Mesothelial cell of epicardium (in vitro differentiated cells): ENCODE measurements around the gene GPC6. TPM values are rescaled to one million over a fixed set of nuclear protein-coding genes. Genes with fewer than 3 reads are reported as not detected.

Source experiments
- DNase-seq, 2 experiments: peaks; one replicate each; pipeline ENCODE4 v3.0.0; 2021; ENCODE audit warnings: low spot score in 2 of 2; ENCODE audit not compliant: unreplicated experiment in 2 of 2
- H3K27ac Mint-ChIP-seq: 2 replicates; pipeline ENCODE4 v1.8.0; 2021; ENCODE audit warnings: mixed read lengths
- H3K27me3 Mint-ChIP-seq: 2 replicates; pipeline ENCODE4 v1.8.0; 2021; ENCODE audit warnings: low read depth, mixed read lengths
- H3K36me3 Mint-ChIP-seq: 2 replicates; pipeline ENCODE4 v1.8.0; 2021; ENCODE audit warnings: mixed read lengths
- H3K4me1 Mint-ChIP-seq: 2 replicates; pipeline ENCODE4 v1.8.0; 2021; ENCODE audit warnings: mixed read lengths
- H3K4me3 Mint-ChIP-seq: 2 replicates; pipeline ENCODE4 v1.8.0; 2021; ENCODE audit warnings: mild to moderate bottlenecking, moderate library complexity, mixed read lengths
- H3K9me3 Mint-ChIP-seq: 2 replicates; pipeline ENCODE4 v1.8.0; 2021; ENCODE audit warnings: mixed read lengths
- CTCF ChIP-seq: fragments of 200-600 bp; sonication (generic); IDR thresholded peaks from one replicate; pipeline ENCODE4 v1.5.0; 2021; ENCODE audit warnings: antibody characterized with exemption; ENCODE audit not compliant: unreplicated experiment
- total RNA-seq: library from RNA; stranded (reverse); gene quantifications from 3 replicates; pipeline ENCODE4 v1.2.1, GENCODE V29; 2021

The GPC6 gene
- total RNA-seq, 1 donor from 2014 or later, result 112 TPM

GRCh38 chr13:93811738-93812112 is 585.1 kb downstream of the GPC6 start:
- no peaks in the 10 kb centered on the region for H3K9me3 Mint-ChIP-seq
- no peaks in the 10 kb centered on the region for H3K27me3 Mint-ChIP-seq
- no peak overlapping the region for H3K4me3 Mint-ChIP-seq
- H3K36me3 Mint-ChIP-seq, result no peaks in the 10 kb centered on the region
- TF ChIP-seq CTCF, result no peak
- no peak for DNase-seq
- no peak overlapping the region for H3K27ac Mint-ChIP-seq
- peaks cover 18% of the 10 kb centered on the region for H3K4me1 Mint-ChIP-seq

GRCh38 chr13:93814658-93815057 is 588.1 kb downstream of the GPC6 start:
- no peaks in the 10 kb centered on the region for H3K27me3 Mint-ChIP-seq
- no peak for TF ChIP-seq CTCF

GRCh38 chr13:93818345-93818744 is 591.7 kb downstream of the GPC6 start:
- peaks cover 18% of the 10 kb centered on the region for H3K4me1 Mint-ChIP-seq
- H3K27me3 Mint-ChIP-seq, result no peaks in the 10 kb centered on the region
- no peaks in the 10 kb centered on the region for H3K36me3 Mint-ChIP-seq
- no peak for DNase-seq
- no peak overlapping the region for H3K4me3 Mint-ChIP-seq
- no peaks in the 10 kb centered on the region for H3K9me3 Mint-ChIP-seq
- TF ChIP-seq CTCF, result no peak
- H3K27ac Mint-ChIP-seq, result no peak overlapping the region

More at GRCh38 chr13:93814658-93815057, 588.1 kb downstream of the GPC6 start:
- Mint-ChIP-seq H3K9me3 (no peaks in the 10 kb centered on the region), H3K4me3 (no peak overlapping the region), H3K27ac (no peak overlapping the region), H3K4me1 (peaks cover 21% of the 10 kb centered on the region), H3K36me3 (no peaks in the 10 kb centered on the region)
- no peak for DNase-seq

GRCh38 chr13:93819331-93819890 is 592.8 kb downstream of the GPC6 start:
- no peak overlapping the region for H3K4me3 Mint-ChIP-seq
- peaks cover 20% of the 10 kb centered on the region for H3K4me1 Mint-ChIP-seq
- no peak for TF ChIP-seq CTCF
- no peaks in the 10 kb centered on the region for H3K27me3 Mint-ChIP-seq
- H3K27ac Mint-ChIP-seq, result peak overlapping the region; percentile 50
- no peak for DNase-seq
- H3K9me3 Mint-ChIP-seq, result no peaks in the 10 kb centered on the region
- H3K36me3 Mint-ChIP-seq, result no peaks in the 10 kb centered on the region

GRCh38 chr13:93824286-93824685 is 597.7 kb downstream of the GPC6 start:
- Mint-ChIP-seq H3K27ac (no peak overlapping the region), H3K9me3 (no peaks in the 10 kb centered on the region), H3K4me3 (no peak overlapping the region), H3K4me1 (peaks cover 32% of the 10 kb centered on the region), H3K36me3 (no peaks in the 10 kb centered on the region), H3K27me3 (no peaks in the 10 kb centered on the region)
- DNase-seq, result no peak
- TF ChIP-seq CTCF, result no peak

- Mint-ChIP-seq H3K4me3 (no peak overlapping the region), H3K4me1 (peaks cover 1% of the 10 kb centered on the region), H3K27ac (no peak overlapping the region), H3K36me3 (peaks cover 21% of the 10 kb centered on the region), H3K9me3 (peaks cover 6% of the 10 kb centered on the region), H3K27me3 (no peaks in the 10 kb centered on the region)
- DNase-seq, result no peak
- no peak for TF ChIP-seq CTCF
Observed at GRCh38 chr13:93834051-93834450, 607.4 kb downstream of the GPC6 start.
